SK-N-SH (cell line): ENCODE results near the gene CCM2.

Experiments
- EP300 ChIP-seq, 2 experiments: IDR thresholded peaks; 2 replicates each; pipeline versions ENCODE4 v1.4.0 to v1.6.1; 2012; ENCODE audit warnings: borderline replicate concordance in 1 of 2, low read depth in 1 of 2, low read length in 1 of 2
- TF ChIP-seq, protein P1 (sequence below): fragments of 200-600 bp; sonication (generic); IDR thresholded peaks from 2 replicates; pipeline ENCODE4 v1.6.1; 2017; ENCODE audit warnings: antibody characterized with exemption, mild to moderate bottlenecking, moderate library complexity
- TF ChIP-seq, protein P2 (sequence below): IDR thresholded peaks from 2 replicates; pipeline ENCODE4 v1.6.1; 2012; ENCODE audit warnings: mild to moderate bottlenecking, low read depth, low read length, moderate library complexity
- TF ChIP-seq, protein P3 (sequence below): fragments of 150-350 bp; IDR thresholded peaks from 2 replicates; pipeline ENCODE4 v1.6.1; 2016; ENCODE audit warnings: mild to moderate bottlenecking, low read depth, low read length

DNA sequence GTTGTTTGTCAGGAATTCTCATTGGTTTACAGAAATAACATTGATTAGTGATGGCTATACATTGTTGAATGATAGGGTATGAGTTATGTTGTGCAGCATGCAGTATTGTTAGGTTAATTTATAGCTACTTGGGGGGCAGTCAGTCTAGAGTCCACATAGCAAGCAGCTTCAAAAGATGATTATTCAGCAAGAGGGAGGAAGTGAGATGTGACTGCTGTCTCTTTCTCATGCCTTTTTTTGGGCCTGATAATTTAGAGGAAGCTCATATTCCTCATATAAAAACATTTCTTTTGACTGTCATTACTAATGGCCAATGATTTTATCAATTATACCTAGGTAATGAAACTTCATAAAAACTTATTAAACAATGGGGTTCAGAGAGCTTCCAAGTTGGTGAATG, 114.9 kb downstream of the CCM2 start:
- no peak for TF ChIP-seq EP300 (IDR thresholded peaks at IDR 0.05; ENCODE audit: borderline replicate concordance in 1 of 2, low read depth in 1 of 2, low read length in 1 of 2)
- TF ChIP-seq, protein P1, sequence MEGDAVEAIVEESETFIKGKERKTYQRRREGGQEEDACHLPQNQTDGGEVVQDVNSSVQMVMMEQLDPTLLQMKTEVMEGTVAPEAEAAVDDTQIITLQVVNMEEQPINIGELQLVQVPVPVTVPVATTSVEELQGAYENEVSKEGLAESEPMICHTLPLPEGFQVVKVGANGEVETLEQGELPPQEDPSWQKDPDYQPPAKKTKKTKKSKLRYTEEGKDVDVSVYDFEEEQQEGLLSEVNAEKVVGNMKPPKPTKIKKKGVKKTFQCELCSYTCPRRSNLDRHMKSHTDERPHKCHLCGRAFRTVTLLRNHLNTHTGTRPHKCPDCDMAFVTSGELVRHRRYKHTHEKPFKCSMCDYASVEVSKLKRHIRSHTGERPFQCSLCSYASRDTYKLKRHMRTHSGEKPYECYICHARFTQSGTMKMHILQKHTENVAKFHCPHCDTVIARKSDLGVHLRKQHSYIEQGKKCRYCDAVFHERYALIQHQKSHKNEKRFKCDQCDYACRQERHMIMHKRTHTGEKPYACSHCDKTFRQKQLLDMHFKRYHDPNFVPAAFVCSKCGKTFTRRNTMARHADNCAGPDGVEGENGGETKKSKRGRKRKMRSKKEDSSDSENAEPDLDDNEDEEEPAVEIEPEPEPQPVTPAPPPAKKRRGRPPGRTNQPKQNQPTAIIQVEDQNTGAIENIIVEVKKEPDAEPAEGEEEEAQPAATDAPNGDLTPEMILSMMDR, result no peak
- TF ChIP-seq, protein P2, sequence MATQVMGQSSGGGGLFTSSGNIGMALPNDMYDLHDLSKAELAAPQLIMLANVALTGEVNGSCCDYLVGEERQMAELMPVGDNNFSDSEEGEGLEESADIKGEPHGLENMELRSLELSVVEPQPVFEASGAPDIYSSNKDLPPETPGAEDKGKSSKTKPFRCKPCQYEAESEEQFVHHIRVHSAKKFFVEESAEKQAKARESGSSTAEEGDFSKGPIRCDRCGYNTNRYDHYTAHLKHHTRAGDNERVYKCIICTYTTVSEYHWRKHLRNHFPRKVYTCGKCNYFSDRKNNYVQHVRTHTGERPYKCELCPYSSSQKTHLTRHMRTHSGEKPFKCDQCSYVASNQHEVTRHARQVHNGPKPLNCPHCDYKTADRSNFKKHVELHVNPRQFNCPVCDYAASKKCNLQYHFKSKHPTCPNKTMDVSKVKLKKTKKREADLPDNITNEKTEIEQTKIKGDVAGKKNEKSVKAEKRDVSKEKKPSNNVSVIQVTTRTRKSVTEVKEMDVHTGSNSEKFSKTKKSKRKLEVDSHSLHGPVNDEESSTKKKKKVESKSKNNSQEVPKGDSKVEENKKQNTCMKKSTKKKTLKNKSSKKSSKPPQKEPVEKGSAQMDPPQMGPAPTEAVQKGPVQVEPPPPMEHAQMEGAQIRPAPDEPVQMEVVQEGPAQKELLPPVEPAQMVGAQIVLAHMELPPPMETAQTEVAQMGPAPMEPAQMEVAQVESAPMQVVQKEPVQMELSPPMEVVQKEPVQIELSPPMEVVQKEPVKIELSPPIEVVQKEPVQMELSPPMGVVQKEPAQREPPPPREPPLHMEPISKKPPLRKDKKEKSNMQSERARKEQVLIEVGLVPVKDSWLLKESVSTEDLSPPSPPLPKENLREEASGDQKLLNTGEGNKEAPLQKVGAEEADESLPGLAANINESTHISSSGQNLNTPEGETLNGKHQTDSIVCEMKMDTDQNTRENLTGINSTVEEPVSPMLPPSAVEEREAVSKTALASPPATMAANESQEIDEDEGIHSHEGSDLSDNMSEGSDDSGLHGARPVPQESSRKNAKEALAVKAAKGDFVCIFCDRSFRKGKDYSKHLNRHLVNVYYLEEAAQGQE, result no peak
- TF ChIP-seq, protein P3, sequence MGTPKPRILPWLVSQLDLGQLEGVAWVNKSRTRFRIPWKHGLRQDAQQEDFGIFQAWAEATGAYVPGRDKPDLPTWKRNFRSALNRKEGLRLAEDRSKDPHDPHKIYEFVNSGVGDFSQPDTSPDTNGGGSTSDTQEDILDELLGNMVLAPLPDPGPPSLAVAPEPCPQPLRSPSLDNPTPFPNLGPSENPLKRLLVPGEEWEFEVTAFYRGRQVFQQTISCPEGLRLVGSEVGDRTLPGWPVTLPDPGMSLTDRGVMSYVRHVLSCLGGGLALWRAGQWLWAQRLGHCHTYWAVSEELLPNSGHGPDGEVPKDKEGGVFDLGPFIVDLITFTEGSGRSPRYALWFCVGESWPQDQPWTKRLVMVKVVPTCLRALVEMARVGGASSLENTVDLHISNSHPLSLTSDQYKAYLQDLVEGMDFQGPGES, result no peak
